B cell (primary cell): Measurements from ENCODE around the gene FCSK.

Source experiments
- EZH2 ChIP-seq: IDR thresholded peaks from 2 replicates; pipeline ENCODE4 v1.6.1; 2012; ENCODE audit warnings: borderline replicate concordance, low read depth, mild to moderate bottlenecking, moderate library complexity, low read length; ENCODE audit not compliant: insufficient read depth, poor library complexity, severe bottlenecking
- TF ChIP-seq, protein P1 (sequence below): fragments of 200-600 bp; IDR thresholded peaks from one replicate; pipeline ENCODE4 v1.8.0; 2022; ENCODE audit warnings: antibody characterized with exemption, mild to moderate bottlenecking

DNA sequence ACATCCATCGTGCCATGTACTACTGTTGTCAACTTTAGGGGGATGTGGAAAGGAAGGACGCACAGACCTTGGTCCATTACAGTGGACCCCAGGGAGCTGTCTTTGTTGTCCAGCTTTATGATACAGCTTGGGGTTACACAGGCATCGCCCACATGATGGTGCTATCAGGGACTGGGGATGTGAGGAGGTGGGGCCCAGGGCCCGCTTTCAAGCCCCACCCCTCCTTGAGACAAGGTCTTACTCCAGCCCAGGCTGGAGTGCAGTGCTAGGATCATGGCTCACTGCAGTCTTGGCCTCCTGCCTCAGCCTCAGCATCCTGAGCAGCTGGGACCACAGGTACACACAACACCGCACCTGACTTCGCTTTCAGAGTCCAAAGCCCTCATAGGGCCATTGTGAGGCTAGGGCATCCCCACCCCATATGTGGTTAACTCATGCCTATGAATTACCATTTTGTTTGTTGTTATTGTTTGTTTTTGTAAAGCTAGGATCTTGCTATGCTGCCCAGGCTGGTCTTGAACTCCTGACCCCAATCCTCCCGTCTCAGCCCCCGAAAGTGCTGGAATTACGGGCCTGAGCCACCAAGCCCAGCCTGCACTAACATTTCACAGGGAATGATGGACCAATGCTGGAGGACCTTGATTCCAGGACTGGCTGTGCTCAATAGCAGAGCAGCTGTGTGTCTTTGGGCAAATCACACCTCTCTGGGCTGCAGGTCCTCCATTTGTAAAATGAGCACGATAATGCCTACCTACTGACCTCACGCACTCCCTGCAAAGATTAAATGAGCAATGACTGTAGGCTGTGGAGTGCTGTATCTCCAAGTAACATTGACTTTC lies 32.7 kb upstream of the FCSK start:
- TF ChIP-seq, protein P1, sequence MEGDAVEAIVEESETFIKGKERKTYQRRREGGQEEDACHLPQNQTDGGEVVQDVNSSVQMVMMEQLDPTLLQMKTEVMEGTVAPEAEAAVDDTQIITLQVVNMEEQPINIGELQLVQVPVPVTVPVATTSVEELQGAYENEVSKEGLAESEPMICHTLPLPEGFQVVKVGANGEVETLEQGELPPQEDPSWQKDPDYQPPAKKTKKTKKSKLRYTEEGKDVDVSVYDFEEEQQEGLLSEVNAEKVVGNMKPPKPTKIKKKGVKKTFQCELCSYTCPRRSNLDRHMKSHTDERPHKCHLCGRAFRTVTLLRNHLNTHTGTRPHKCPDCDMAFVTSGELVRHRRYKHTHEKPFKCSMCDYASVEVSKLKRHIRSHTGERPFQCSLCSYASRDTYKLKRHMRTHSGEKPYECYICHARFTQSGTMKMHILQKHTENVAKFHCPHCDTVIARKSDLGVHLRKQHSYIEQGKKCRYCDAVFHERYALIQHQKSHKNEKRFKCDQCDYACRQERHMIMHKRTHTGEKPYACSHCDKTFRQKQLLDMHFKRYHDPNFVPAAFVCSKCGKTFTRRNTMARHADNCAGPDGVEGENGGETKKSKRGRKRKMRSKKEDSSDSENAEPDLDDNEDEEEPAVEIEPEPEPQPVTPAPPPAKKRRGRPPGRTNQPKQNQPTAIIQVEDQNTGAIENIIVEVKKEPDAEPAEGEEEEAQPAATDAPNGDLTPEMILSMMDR: no peak
- TF ChIP-seq EZH2: no peak
